ENCODE data around the gene C2orf42. TPM values are rescaled to one million over a fixed set of nuclear protein-coding genes. Genes with fewer than 3 reads are reported as not detected.
A peak's percentile ranks its signal among the peaks of the same experiment; 100 is the strongest.

The C2orf42 gene
- total RNA-seq, 1 donor from 2014 or later, result 8.1 TPM

- H3K4me3 ChIP-seq (ENCODE audit: low read depth, low read length), result peak overlapping the region; percentile 50
- TF ChIP-seq, protein P1, sequence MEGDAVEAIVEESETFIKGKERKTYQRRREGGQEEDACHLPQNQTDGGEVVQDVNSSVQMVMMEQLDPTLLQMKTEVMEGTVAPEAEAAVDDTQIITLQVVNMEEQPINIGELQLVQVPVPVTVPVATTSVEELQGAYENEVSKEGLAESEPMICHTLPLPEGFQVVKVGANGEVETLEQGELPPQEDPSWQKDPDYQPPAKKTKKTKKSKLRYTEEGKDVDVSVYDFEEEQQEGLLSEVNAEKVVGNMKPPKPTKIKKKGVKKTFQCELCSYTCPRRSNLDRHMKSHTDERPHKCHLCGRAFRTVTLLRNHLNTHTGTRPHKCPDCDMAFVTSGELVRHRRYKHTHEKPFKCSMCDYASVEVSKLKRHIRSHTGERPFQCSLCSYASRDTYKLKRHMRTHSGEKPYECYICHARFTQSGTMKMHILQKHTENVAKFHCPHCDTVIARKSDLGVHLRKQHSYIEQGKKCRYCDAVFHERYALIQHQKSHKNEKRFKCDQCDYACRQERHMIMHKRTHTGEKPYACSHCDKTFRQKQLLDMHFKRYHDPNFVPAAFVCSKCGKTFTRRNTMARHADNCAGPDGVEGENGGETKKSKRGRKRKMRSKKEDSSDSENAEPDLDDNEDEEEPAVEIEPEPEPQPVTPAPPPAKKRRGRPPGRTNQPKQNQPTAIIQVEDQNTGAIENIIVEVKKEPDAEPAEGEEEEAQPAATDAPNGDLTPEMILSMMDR (conservative IDR thresholded peaks at IDR 0.05; ENCODE audit: low read depth, low read length), result no peak
- no peak for DNase-seq (ENCODE audit: low read depth)
Measured at GRCh38 chr2:70124983-70125480, 65.8 kb downstream of the C2orf42 start.

DNA sequence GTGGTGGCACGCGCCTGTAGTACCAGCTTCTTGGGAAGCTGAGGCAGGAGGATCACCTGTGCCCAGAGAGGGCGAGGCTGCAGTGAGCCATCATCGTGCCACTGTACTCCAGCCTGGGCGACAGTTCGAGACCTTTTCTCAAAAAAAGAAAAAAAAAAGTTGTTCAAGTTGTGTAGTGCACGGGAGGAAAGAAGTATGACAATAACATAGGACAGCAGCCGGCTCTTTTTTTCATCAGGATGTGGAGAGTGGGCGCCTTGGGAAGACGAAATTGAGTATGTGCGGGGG, 67.0 kb downstream of the C2orf42 start:
- DNase-seq (ENCODE audit: low read depth), result no peak
- H3K4me3 ChIP-seq (ENCODE audit: low read depth, low read length), result peak overlapping the region; percentile 50
- TF ChIP-seq, protein P1 (conservative IDR thresholded peaks at IDR 0.05; ENCODE audit: low read depth, low read length), result no peak

GRCh38 chr2:70123051-70123828, 67.6 kb downstream of the C2orf42 start:
- no peak overlapping the region for H3K4me3 ChIP-seq (ENCODE audit: low read depth, low read length)
- DNase-seq (ENCODE audit: low read depth), result no peak

GRCh38 chr2:70122470-70122869, 68.3 kb downstream of the C2orf42 start:
- DNase-seq (ENCODE audit: low read depth), result no peak
- no peak overlapping the region for H3K4me3 ChIP-seq (ENCODE audit: low read depth, low read length)
- TF ChIP-seq, protein P1 (conservative IDR thresholded peaks at IDR 0.05; ENCODE audit: low read depth, low read length), result no peak

More at GRCh38 chr2:70123051-70123828, 67.6 kb downstream of the C2orf42 start:
- TF ChIP-seq, protein P1 (conservative IDR thresholded peaks at IDR 0.05; ENCODE audit: low read depth, low read length), result no peak

GRCh38 chr2:70121627-70122372, 69.0 kb downstream of the C2orf42 start:
- TF ChIP-seq, protein P1 (conservative IDR thresholded peaks at IDR 0.05; ENCODE audit: low read depth, low read length), result no peak
- no peak for DNase-seq (ENCODE audit: low read depth)

GRCh38 chr2:70118798-70119454, 71.9 kb downstream of the C2orf42 start:
- H3K4me3 ChIP-seq (ENCODE audit: low read depth, low read length), result no peak overlapping the region
- TF ChIP-seq, protein P1 (conservative IDR thresholded peaks at IDR 0.05; ENCODE audit: low read depth, low read length), result no peak
- no peak for DNase-seq (ENCODE audit: low read depth)

More at GRCh38 chr2:70121627-70122372, 69.0 kb downstream of the C2orf42 start:
- no peak overlapping the region for H3K4me3 ChIP-seq (ENCODE audit: low read depth, low read length)

Data from epithelial cell of proximal tubule (primary cell).